Esophagus muscularis mucosa (tissue), 3 donors: Measurements from ENCODE around the gene BCAS1.

Source experiments
- POLR2A ChIP-seq: fragments of 450-650 bp; IDR thresholded peaks from one replicate; pipeline ENCODE4 v1.6.1; 2017; ENCODE audit warnings: antibody characterized with exemption, moderate library complexity, mild to moderate bottlenecking, low read depth
- POLR2AphosphoS5 ChIP-seq, 2 donors: sonication (generic); formaldehyde crosslinking; IDR thresholded peaks; one replicate each; pipeline ENCODE4 v1.6.1; 2017; ENCODE audit warnings: antibody characterized with exemption in 2 of 2
- TF ChIP-seq, protein P1 (sequence below), 3 experiments: fragments of 200-600 bp in 2 of 3; fragments of 450-650 bp in 1 of 3; sonication (generic) in 2 of 3; IDR thresholded peaks; one replicate each; pipeline ENCODE4 v1.5.1; 2017 to 2019; ENCODE audit warnings: antibody characterized with exemption in 3 of 3, mild to moderate bottlenecking in 2 of 3, moderate library complexity in 1 of 3

DNA sequence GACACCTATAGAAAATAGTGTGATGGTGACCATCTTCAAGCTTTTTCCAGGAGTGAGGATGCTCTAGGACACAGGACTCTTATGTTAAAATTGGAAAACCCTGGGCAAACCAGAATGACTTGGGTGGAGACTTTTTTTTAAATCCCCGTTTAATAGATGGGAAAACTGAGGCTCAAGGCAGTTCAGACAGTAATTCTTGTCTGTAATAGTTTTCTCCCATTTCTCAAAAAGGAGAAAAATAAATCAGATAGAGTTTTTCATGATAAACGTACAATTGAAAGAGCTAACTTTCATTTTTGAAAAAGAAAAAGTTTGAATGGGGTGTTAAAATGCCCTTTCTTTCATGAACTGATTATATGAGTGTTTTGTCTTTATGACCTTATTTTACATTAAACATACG is 6.8 kb downstream of the BCAS1 start:
- TF ChIP-seq POLR2AphosphoS5 (IDR thresholded peaks at IDR 0.05), result no peak
- TF ChIP-seq, protein P1, sequence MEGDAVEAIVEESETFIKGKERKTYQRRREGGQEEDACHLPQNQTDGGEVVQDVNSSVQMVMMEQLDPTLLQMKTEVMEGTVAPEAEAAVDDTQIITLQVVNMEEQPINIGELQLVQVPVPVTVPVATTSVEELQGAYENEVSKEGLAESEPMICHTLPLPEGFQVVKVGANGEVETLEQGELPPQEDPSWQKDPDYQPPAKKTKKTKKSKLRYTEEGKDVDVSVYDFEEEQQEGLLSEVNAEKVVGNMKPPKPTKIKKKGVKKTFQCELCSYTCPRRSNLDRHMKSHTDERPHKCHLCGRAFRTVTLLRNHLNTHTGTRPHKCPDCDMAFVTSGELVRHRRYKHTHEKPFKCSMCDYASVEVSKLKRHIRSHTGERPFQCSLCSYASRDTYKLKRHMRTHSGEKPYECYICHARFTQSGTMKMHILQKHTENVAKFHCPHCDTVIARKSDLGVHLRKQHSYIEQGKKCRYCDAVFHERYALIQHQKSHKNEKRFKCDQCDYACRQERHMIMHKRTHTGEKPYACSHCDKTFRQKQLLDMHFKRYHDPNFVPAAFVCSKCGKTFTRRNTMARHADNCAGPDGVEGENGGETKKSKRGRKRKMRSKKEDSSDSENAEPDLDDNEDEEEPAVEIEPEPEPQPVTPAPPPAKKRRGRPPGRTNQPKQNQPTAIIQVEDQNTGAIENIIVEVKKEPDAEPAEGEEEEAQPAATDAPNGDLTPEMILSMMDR (IDR thresholded peaks at IDR 0.05), result no peak
- TF ChIP-seq POLR2A, result no peak
